ENCODE measurements around the gene THEMIS2. TPM values are rescaled to one million over a fixed set of nuclear protein-coding genes. Genes with fewer than 3 reads are reported as not detected.

The THEMIS2 gene
- total RNA-seq, 1 donor from 2014 or later: 3.1 TPM

DNA sequence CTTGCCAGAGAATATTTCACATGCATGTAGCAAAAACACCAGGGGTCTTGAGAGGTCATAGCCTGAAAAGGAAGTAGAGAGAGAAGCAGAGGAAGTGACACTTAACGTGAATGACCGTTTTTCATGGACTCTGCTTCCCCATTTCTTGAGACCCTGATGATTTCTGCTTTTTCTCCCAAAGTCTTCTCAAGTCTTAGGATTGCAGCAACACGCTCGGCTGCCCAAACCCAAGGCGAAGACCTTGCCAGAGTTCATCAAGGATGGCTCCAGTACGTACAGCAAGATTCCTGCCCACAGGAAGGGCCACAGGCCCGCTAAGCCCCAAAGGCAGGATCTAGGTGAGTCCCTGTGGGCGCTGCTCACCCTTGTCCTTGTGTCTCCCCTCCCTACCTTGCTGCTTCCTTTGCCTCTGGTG is 12.8 kb downstream of the THEMIS2 start:
- H3K4me1 Mint-ChIP-seq (ENCODE audit: unreplicated experiment): no peaks in the 10 kb centered on the region
- H3K9me3 Mint-ChIP-seq: no peaks in the 10 kb centered on the region
- H3K36me3 Mint-ChIP-seq: peaks cover 6% of the 10 kb centered on the region
- H3K27ac Mint-ChIP-seq: no peak overlapping the region
- no peak overlapping the region for H3K4me3 Mint-ChIP-seq
- no peaks in the 10 kb centered on the region for H3K27me3 Mint-ChIP-seq
- no peak for DNase-seq (ENCODE audit: extremely low spot score, unreplicated experiment)
- TF ChIP-seq, protein P1, sequence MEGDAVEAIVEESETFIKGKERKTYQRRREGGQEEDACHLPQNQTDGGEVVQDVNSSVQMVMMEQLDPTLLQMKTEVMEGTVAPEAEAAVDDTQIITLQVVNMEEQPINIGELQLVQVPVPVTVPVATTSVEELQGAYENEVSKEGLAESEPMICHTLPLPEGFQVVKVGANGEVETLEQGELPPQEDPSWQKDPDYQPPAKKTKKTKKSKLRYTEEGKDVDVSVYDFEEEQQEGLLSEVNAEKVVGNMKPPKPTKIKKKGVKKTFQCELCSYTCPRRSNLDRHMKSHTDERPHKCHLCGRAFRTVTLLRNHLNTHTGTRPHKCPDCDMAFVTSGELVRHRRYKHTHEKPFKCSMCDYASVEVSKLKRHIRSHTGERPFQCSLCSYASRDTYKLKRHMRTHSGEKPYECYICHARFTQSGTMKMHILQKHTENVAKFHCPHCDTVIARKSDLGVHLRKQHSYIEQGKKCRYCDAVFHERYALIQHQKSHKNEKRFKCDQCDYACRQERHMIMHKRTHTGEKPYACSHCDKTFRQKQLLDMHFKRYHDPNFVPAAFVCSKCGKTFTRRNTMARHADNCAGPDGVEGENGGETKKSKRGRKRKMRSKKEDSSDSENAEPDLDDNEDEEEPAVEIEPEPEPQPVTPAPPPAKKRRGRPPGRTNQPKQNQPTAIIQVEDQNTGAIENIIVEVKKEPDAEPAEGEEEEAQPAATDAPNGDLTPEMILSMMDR (conservative IDR thresholded peaks at IDR 0.05): no peak

DNA sequence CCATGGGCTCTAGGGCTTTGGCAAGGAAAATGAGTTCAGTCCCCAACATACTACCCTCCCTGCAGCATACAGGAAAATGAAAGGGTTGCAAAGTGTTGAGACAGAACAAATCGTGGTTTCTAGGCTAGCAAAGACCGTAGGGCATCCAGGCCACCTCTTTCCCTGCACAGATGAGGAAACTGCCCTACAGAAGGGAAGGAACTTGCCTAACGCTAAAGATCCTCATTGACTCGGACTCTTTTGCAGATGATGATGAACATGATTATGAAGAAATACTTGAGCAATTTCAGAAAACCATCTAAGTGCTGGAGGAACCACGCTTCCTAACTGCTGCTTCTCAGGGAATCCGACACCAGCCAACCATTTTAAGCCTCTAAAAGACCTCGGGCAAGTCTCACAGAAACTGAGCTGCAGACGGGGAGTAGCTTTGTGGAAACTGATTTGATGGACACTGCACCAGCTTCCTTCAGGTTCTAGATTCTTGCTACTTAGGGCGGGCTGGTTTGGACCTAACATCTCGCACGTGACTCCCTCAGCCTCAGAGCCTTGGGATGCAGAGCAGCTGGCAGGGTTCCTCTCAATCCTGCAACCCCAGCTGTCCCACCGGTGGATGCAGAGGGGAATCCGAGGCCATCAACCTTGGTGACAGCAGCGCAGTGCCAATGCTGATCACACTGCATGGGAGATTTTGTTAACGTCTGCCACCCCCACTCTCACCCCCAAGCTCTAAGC is 13.4 kb downstream of the THEMIS2 start:
- TF ChIP-seq, protein P1 (conservative IDR thresholded peaks at IDR 0.05): no peak
- Mint-ChIP-seq H3K36me3 (peaks cover 9% of the 10 kb centered on the region), H3K9me3 (no peaks in the 10 kb centered on the region), H3K27me3 (no peaks in the 10 kb centered on the region), H3K4me1 (ENCODE audit: unreplicated experiment) (no peaks in the 10 kb centered on the region), H3K27ac (no peak overlapping the region), H3K4me3 (no peak overlapping the region)
- DNase-seq (ENCODE audit: extremely low spot score, unreplicated experiment): no peak

DNA sequence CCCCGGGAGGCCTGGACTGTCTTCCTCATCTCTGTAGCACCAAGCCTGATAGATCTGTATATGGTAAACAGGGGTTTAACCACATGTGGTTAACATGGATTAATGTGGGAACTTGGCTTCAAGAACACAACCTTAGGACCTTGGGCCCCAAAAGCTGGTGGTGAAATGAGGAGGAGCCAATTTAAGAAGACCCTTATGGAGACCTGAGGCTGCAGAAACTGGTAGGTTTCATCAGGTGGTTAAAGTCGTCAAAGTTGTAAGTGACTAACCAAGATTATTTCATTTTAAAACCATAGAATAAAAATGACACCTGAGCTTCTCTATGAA is 14.0 kb downstream of the THEMIS2 start:
- H3K4me3 Mint-ChIP-seq: no peak overlapping the region
- H3K27ac Mint-ChIP-seq: no peak overlapping the region
- DNase-seq (ENCODE audit: extremely low spot score, unreplicated experiment): no peak
- no peaks in the 10 kb centered on the region for H3K4me1 Mint-ChIP-seq (ENCODE audit: unreplicated experiment)
- H3K9me3 Mint-ChIP-seq: no peaks in the 10 kb centered on the region
- TF ChIP-seq, protein P1 (conservative IDR thresholded peaks at IDR 0.05): no peak
- H3K36me3 Mint-ChIP-seq: peaks cover 13% of the 10 kb centered on the region
- no peaks in the 10 kb centered on the region for H3K27me3 Mint-ChIP-seq

DNA sequence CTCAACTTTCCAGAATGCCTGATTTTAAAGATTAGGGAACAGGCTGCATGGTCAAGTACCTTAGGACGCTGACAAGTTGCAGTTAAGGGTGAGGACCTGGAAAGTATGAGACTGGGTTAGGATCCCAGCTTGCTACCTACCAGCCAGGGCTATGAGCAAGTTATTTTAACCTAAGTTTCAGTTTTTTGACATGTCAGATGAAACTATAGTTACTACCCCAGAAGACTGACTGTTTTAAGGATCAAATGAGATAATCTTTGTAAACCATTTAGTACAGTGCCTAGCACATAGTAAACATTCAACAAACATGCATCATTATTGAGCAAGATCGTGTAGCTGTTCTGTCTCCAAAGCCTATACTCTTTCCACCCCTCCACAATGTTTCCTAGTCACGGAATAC is 14.4 kb downstream of the THEMIS2 start:
- Mint-ChIP-seq H3K9me3 (no peaks in the 10 kb centered on the region), H3K36me3 (peaks cover 13% of the 10 kb centered on the region), H3K4me1 (ENCODE audit: unreplicated experiment) (no peaks in the 10 kb centered on the region), H3K27me3 (no peaks in the 10 kb centered on the region), H3K4me3 (no peak overlapping the region), H3K27ac (no peak overlapping the region)
- DNase-seq (ENCODE audit: extremely low spot score, unreplicated experiment): no peak
- TF ChIP-seq, protein P1 (conservative IDR thresholded peaks at IDR 0.05): no peak

DNA sequence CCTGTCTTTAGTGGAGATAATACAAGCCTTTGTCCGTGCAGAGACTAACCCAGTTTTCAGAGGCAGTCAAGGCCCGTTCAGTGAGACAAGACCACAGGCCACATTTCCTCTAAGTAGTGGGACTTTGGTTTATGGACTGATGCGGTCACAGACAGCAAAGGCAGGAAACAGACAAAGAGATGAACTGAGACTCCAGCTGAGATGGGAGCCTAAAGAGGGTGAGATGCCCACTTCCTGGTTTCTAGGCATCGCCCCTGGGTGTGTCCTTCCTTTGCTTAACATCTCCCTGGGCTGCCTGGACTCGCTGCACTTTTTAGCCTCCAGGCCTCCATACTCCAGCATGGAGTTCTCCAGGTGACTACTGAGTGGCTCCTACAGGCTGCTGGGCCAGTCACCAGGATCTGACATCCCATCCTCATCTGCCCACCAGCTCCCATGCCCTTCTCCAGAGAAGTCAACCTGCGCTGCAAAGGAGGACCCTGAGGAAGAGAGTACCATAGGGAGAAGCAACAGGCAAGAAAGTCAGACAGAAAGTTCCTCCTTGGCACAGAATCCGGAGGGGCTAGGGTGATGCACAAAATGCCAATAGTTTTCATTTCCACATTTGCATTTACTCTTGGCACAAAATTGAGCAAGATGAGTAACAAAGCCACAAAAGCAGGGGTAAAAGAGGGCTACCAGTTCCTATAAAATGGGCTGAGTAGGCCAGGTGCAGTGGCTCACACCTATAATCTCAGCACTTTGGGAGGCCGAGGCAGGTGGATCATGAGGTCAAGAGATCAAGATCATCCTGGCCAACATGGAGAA is 15.1 kb downstream of the THEMIS2 start:
- TF ChIP-seq, protein P1 (conservative IDR thresholded peaks at IDR 0.05): no peak
- Mint-ChIP-seq H3K4me3 (no peak overlapping the region), H3K27me3 (no peaks in the 10 kb centered on the region), H3K36me3 (peaks cover 13% of the 10 kb centered on the region), H3K27ac (no peak overlapping the region), H3K4me1 (ENCODE audit: unreplicated experiment) (no peaks in the 10 kb centered on the region), H3K9me3 (no peaks in the 10 kb centered on the region)
- DNase-seq (ENCODE audit: extremely low spot score, unreplicated experiment): no peak

All from type B pancreatic cell (in vitro differentiated cells).